BJ (cell line): ENCODE data around the gene JMJD1C. TPM values are rescaled to one million over a fixed set of nuclear protein-coding genes. Genes with fewer than 3 reads are reported as not detected.

Experiments
- CTCF ChIA-PET: fragments of 350-600 bp; formaldehyde crosslinking; extraction: SDS; loops from one replicate; lab custom pipeline; 2021; ENCODE audit warnings: antibody characterized with exemption, inconsistent platforms; lab: Yijun Ruan, JAX
- POLR2A ChIA-PET: fragments of 300-600 bp; sonication (Branson Sonifier 250); formaldehyde crosslinking; extraction: SDS; loops from one replicate; lab custom pipeline; 2021; ENCODE audit warnings: antibody characterized with exemption; lab: Charles Lee
- DNase-seq: peaks from one replicate; pipeline ENCODE4 v3.0.0-alpha.2; 2011; ENCODE audit warnings: low read depth
- H3K27me3 ChIP-seq: 2 replicates; pipeline ENCODE4 v1.6.0; 2011; ENCODE audit warnings: low read length; ENCODE audit not compliant: control insufficient read depth, insufficient read depth
- H3K36me3 ChIP-seq: 2 replicates; pipeline ENCODE4 v1.5.1; 2011; ENCODE audit warnings: low read length; ENCODE audit not compliant: control insufficient read depth, insufficient read depth
- H3K4me3 ChIP-seq: 2 replicates; pipeline ENCODE4 v1.5.1; 2011; ENCODE audit warnings: low read depth, mild to moderate bottlenecking, control low read depth, low read length
- polyA plus RNA-seq: library from polyadenylated mRNA; depleted of rRNA; stranded (reverse); fragments of >200 nt; gene quantifications from 2 replicates; pipeline ENCODE4 v1.2.3, GENCODE V29; 2011
- TF ChIP-seq, protein P1 (sequence below): IDR thresholded peaks from 2 replicates; pipeline ENCODE4 v1.5.1; 2011; ENCODE audit warnings: low read depth, mild to moderate bottlenecking, control low read depth, inconsistent platforms, low read length, moderate library complexity; ENCODE audit not compliant: insufficient read depth

The JMJD1C gene
- polyA plus RNA-seq, 1 experiment, result 14.2 TPM

DNA sequence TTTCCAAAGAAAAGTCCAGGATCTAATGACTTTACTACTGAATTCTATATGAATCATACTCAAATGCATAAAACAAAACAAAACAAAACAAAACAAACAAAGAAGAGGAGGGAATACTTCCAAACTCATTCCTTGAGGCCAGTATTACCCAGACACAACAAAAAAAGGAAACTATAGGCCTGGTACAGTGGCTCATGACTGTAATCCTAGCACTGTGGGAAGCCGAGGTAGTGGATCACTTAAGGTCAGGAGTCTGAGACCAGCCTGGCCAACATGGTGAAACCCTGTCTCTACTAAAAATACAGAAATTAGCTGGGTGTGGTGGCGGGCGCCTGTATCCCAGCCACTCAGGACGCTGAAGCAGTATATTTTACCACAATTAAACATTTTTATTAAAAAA lies 218.0 kb downstream of the JMJD1C start:
- H3K4me3 ChIP-seq, result no peak overlapping the region
- no peaks in the 10 kb centered on the region for H3K36me3 ChIP-seq
- TF ChIP-seq, protein P1, sequence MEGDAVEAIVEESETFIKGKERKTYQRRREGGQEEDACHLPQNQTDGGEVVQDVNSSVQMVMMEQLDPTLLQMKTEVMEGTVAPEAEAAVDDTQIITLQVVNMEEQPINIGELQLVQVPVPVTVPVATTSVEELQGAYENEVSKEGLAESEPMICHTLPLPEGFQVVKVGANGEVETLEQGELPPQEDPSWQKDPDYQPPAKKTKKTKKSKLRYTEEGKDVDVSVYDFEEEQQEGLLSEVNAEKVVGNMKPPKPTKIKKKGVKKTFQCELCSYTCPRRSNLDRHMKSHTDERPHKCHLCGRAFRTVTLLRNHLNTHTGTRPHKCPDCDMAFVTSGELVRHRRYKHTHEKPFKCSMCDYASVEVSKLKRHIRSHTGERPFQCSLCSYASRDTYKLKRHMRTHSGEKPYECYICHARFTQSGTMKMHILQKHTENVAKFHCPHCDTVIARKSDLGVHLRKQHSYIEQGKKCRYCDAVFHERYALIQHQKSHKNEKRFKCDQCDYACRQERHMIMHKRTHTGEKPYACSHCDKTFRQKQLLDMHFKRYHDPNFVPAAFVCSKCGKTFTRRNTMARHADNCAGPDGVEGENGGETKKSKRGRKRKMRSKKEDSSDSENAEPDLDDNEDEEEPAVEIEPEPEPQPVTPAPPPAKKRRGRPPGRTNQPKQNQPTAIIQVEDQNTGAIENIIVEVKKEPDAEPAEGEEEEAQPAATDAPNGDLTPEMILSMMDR, result no peak
- ChIA-PET POLR2A (no interaction called here), CTCF (interaction anchor here (1.8 kb wide), 1 partner anchor 9 kb away, joined by 3 read pairs; no protein-coding TSS in a partner anchor)
- no peak for DNase-seq
- no peaks in the 10 kb centered on the region for H3K27me3 ChIP-seq

DNA sequence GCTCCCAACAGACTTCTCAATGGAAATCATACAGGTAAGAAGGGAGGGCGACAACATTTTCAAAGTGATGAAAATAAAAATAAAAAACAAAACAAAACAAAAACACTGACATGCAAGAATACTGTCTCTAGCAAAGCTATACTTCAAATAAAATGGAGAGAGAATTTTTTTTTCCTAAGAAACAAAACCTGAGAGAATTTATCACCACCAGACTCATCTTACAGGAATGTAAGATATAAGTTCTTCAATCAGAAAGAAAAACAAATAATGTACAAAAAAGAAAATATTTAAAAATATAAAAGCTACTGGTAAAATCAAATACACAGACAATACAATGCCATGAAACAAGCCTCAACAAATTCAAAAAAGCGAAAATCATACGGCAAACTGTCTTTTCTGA lies 219.4 kb downstream of the JMJD1C start:
- ChIA-PET CTCF (interaction anchor here (1.2 kb wide), 1 partner anchor 29 kb away, joined by 3 read pairs; no protein-coding TSS in a partner anchor), POLR2A (no interaction called here)
- TF ChIP-seq, protein P1, result no peak
- no peaks in the 10 kb centered on the region for H3K27me3 ChIP-seq
- no peak for DNase-seq
- no peak overlapping the region for H3K4me3 ChIP-seq
- H3K36me3 ChIP-seq, result no peaks in the 10 kb centered on the region

DNA sequence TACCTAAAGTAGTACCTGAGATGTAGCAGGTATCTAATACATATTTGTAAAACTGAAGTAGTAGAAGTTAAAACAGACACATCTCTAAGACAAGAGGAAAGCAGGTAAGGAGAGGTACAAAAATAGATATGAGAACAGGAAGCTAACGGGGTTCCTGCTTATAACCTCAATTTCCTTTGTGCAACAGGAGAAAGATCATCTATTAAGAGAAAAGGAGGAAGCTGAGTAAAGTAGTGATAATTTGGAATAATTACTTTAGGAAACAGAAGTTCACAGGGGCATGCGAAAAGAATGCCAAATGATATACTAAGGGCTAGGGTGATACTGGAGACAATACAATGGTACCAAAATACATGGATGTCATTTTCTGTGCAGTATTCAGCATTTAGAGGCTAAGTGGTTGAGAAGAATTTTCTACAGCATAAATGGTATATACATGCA lies 223.9 kb downstream of the JMJD1C start:
- Histone ChIP-seq H3K27me3 (no peaks in the 10 kb centered on the region), H3K36me3 (no peaks in the 10 kb centered on the region), H3K4me3 (no peak overlapping the region)
- TF ChIP-seq, protein P1, result no peak
- ChIA-PET POLR2A (no interaction called here), CTCF (no interaction called here)
- no peak for DNase-seq

DNA sequence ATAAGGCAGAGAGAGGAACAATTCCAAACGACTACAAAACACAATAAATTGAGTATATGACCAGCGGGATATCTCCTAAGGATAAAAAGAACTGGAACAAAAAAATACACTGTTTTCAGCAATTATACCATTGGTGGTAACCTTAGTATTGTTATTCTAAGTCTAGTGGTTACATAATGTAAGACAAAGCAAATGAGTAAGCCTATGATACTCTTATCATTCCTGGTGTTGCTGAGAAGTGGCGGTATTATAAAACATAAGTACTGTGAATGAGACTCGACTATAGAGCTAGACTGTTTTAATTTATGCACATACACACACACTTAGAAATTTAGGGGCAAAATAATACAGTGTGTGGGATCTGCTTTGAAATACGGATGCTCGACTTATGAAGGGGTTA lies 225.0 kb downstream of the JMJD1C start:
- TF ChIP-seq, protein P1, result no peak
- no peak for DNase-seq
- Histone ChIP-seq H3K4me3 (no peak overlapping the region), H3K27me3 (no peaks in the 10 kb centered on the region), H3K36me3 (no peaks in the 10 kb centered on the region)
- ChIA-PET POLR2A (no interaction called here), CTCF (no interaction called here)

DNA sequence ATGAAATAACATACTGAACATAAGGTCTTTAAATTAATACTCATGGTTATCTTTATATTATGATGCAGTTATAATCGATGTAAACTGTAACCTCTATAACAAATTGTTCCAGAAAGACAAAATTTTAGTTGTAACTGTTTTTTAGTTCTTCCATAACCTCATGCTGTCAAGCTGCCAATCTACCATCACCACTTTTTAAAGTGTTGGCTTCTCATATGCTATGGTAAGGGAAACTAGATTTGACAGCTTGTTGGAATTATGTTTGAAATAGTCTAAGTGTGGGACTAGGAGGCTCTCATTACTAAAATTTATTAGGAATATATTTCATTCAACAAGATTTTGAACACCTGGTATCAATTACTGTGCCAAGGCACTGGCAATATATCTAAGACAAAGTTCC lies 227.3 kb downstream of the JMJD1C start:
- Histone ChIP-seq H3K4me3 (no peak overlapping the region), H3K27me3 (no peaks in the 10 kb centered on the region), H3K36me3 (no peaks in the 10 kb centered on the region)
- ChIA-PET CTCF (no interaction called here), POLR2A (no interaction called here)
- no peak for DNase-seq
- TF ChIP-seq, protein P1, result no peak
